Caco-2 (cell line): Measurements from ENCODE around the gene PPL. TPM values are rescaled to one million over a fixed set of nuclear protein-coding genes. Genes with fewer than 3 reads are reported as not detected.
"Not testable (repeated sequence)": the region's sequence is repeated elsewhere in the genome, so short reads cannot be mapped to it uniquely, and the experiment has no call there.

Source experiments
- BruUV-seq: library from RNA; stranded (reverse); fragments of 400-500 nt; replicated peaks from 2 replicates; lab custom pipeline; 2021; lab: Mats Ljungman, UMichigan
- CTCF ChIA-PET: fragments of 300-600 bp; sonication (Branson Sonifier 250); formaldehyde crosslinking; loops from one replicate; lab custom pipeline; 2022; ENCODE audit warnings: antibody characterized with exemption; lab: Charles Lee
- POLR2A ChIA-PET: fragments of 300-600 bp; sonication (Branson Sonifier 250); formaldehyde crosslinking; loops from one replicate; lab custom pipeline; 2022; ENCODE audit warnings: antibody characterized with exemption; lab: Charles Lee
- DNase-seq, 2 experiments: peaks; one replicate each; pipeline versions ENCODE4 v3.0.0 to v3.0.0-alpha.2; 2020 to 2022
- H3K27me3 ChIP-seq: replicated peaks from 2 replicates; pipeline ENCODE4 v1.6.0; 2011; ENCODE audit warnings: low read length; ENCODE audit not compliant: control insufficient read depth, insufficient read depth
- H3K36me3 ChIP-seq: 2 replicates; pipeline ENCODE4 v1.5.1; 2011; ENCODE audit warnings: low read length; ENCODE audit not compliant: control insufficient read depth, insufficient read depth
- H3K4me1 ChIP-seq: fragments of 250-450 bp; sonication (Bioruptor Pico); 2 replicates; pipeline ENCODE4 v1.5.1; 2020; ENCODE audit warnings: mild to moderate bottlenecking
- H3K4me3 ChIP-seq: 2 replicates; pipeline ENCODE4 v1.5.1; 2011; ENCODE audit warnings: low read depth, mild to moderate bottlenecking, control low read depth, low read length
- H3K9me3 ChIP-seq: fragments of 250-450 bp; sonication (Bioruptor Pico); 2 replicates; pipeline ENCODE4 v1.5.1; 2020; ENCODE audit warnings: mild to moderate bottlenecking, moderate library complexity
- H3K27ac Mint-ChIP-seq: one replicate; pipeline ENCODE4 v1.8.0; 2022; ENCODE audit warnings: mixed read lengths; ENCODE audit not compliant: unreplicated experiment
- H3K27me3 Mint-ChIP-seq: one replicate; pipeline ENCODE4 v1.8.0; 2022; ENCODE audit warnings: mixed read lengths; ENCODE audit not compliant: insufficient read depth, unreplicated experiment
- H3K36me3 Mint-ChIP-seq: one replicate; pipeline ENCODE4 v1.8.0; 2022; ENCODE audit warnings: mild to moderate bottlenecking, mixed read lengths; ENCODE audit not compliant: insufficient read depth, unreplicated experiment
- H3K4me1 Mint-ChIP-seq: one replicate; pipeline ENCODE4 v1.8.0; 2022; ENCODE audit warnings: low read depth, mixed read lengths; ENCODE audit not compliant: unreplicated experiment
- H3K4me3 Mint-ChIP-seq: one replicate; pipeline ENCODE4 v1.8.0; 2022; ENCODE audit warnings: mild to moderate bottlenecking, moderate library complexity, mixed read lengths; ENCODE audit not compliant: unreplicated experiment
- H3K9me3 Mint-ChIP-seq: one replicate; pipeline ENCODE4 v1.8.0; 2022; ENCODE audit warnings: mixed read lengths; ENCODE audit not compliant: unreplicated experiment
- CTCF ChIP-seq, 2 experiments: fragments of 200-600 bp in 1 of 2; IDR thresholded peaks; 1 replicate in 1 of 2; 2 replicates in 1 of 2; pipeline versions ENCODE4 v1.5.1 to v1.8.0; 2011 to 2022; ENCODE audit warnings: antibody characterized with exemption in 1 of 2, control low read depth in 1 of 2, inconsistent platforms in 1 of 2, low read depth in 1 of 2, low read length in 1 of 2, mild to moderate bottlenecking in 1 of 2, moderate library complexity in 1 of 2; ENCODE audit not compliant: insufficient read depth in 1 of 2, severe bottlenecking in 1 of 2, unreplicated experiment in 1 of 2
- intact Hi-C: fragments of 100-400 bp; cut with micrococcal nuclease; formaldehyde crosslinking; loops from one replicate; pipeline ENCODE4 v1.10.0; 2022; ENCODE audit not compliant: unreplicated experiment
- total RNA-seq: library from RNA; stranded (reverse); gene quantifications from 2 replicates; pipeline ENCODE4 v1.2.3, GENCODE V29; 2022

The PPL gene
- total RNA-seq, 1 experiment from 2014 or later: 68.1 TPM

DNA sequence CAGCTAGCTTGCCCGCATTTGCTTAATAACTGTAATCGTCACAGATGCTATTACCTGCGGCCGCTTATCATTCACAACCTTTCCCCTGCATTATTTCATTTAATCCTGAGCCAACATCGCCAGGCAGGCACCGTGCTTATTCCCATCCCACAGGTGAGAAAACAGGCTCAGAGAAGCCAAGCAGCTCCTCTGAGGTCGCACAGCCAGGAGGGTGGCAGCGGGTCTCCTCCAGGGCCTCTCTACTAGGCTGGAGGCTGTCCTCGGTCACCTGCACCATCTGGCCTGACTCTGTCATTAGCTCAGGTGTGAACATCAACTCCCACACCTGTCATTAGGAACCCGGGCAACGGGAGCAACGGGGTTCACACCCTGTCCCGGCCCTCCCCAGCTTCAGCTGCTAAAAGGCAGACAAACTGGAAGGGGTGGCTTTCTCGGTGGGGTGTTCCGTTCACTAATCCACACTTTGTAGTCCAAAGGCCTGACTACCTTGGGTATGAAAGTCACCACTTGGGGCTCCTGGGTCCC is 3.0 kb downstream of the PPL start:
- Histone ChIP-seq H3K27me3 (no peaks in the 10 kb centered on the region), H3K36me3 (peaks cover 1% of the 10 kb centered on the region; the same call in 1 of the 2 replicates), H3K4me1 (peaks cover 17% of the 10 kb centered on the region), H3K4me3 (no peak overlapping the region), H3K9me3 (no peaks in the 10 kb centered on the region)
- intact Hi-C loops: no loop called here
- DNase-seq: no peak
- H3K27me3 Mint-ChIP-seq: no peaks in the 10 kb centered on the region
- no peak for TF ChIP-seq CTCF (IDR thresholded peaks at IDR 0.05; ENCODE audit: insufficient read depth in 1 of 2, low read depth in 1 of 2, low read length in 1 of 2, severe bottlenecking in 1 of 2, unreplicated experiment in 1 of 2)
- no peaks in the 10 kb centered on the region for H3K9me3 Mint-ChIP-seq
- H3K36me3 Mint-ChIP-seq: peaks cover 25% of the 10 kb centered on the region
- BruUV-seq: no TSS peak
- no peak overlapping the region for H3K27ac Mint-ChIP-seq
- H3K4me1 Mint-ChIP-seq: no peaks in the 10 kb centered on the region
- ChIA-PET POLR2A (interaction anchor here (0.6 kb wide), 1 partner anchor 187 kb away, joined by 3 read pairs; no protein-coding TSS in a partner anchor), CTCF (no interaction called here)
- no peak overlapping the region for H3K4me3 Mint-ChIP-seq

- POLR2A ChIA-PET: interaction anchor here (0.6 kb wide), 1 partner anchor 186 kb away, joined by 3 read pairs; no protein-coding TSS in a partner anchor
- intact Hi-C loops: no loop called here
- 0 out of 2 replicates have a peak, but pooled peaks cover under 1% of the 10 kb centered on the region for H3K9me3 ChIP-seq
- Mint-ChIP-seq H3K9me3 (no peaks in the 10 kb centered on the region), H3K27ac (no peak overlapping the region), H3K27me3 (no peaks in the 10 kb centered on the region), H3K4me3 (no peak overlapping the region), H3K36me3 (peaks cover 30% of the 10 kb centered on the region), H3K4me1 (no peaks in the 10 kb centered on the region)
- H3K27me3 ChIP-seq: no peaks in the 10 kb centered on the region
- H3K36me3 ChIP-seq: peaks cover 1% of the 10 kb centered on the region; the same call in 1 of the 2 replicates
- CTCF ChIA-PET: no interaction called here
- no peak for DNase-seq
- H3K4me3 ChIP-seq: no peak overlapping the region
- H3K4me1 ChIP-seq: peaks cover 17% of the 10 kb centered on the region
- TF ChIP-seq CTCF (IDR thresholded peaks at IDR 0.05; ENCODE audit: insufficient read depth in 1 of 2, low read depth in 1 of 2, low read length in 1 of 2, severe bottlenecking in 1 of 2, unreplicated experiment in 1 of 2): no peak
- BruUV-seq: no TSS peak
Measured at GRCh38 chr16:4933433-4933832, 3.5 kb downstream of the PPL start.

GRCh38 chr16:4931381-4931780 is 5.6 kb downstream of the PPL start:
- Mint-ChIP-seq H3K9me3 (peaks cover 9% of the 10 kb centered on the region), H3K36me3 (peaks cover 45% of the 10 kb centered on the region), H3K27ac (no peak overlapping the region), H3K4me3 (no peak overlapping the region), H3K27me3 (no peaks in the 10 kb centered on the region), H3K4me1 (no peaks in the 10 kb centered on the region)
- Histone ChIP-seq H3K9me3 (peaks cover 16% of the 10 kb centered on the region; the same call in 1 of the 2 replicates), H3K4me3 (no peak overlapping the region), H3K4me1 (peaks cover 17% of the 10 kb centered on the region), H3K36me3 (peaks cover 3% of the 10 kb centered on the region; the same call in 1 of the 2 replicates), H3K27me3 (no peaks in the 10 kb centered on the region)
- intact Hi-C loops: no loop called here
- DNase-seq: no peak
- ChIA-PET POLR2A (no interaction called here), CTCF (interaction anchor here (1.1 kb wide), 1 partner anchor 50 kb away, joined by 3 read pairs; no protein-coding TSS in a partner anchor)
- no TSS peak for BruUV-seq
- TF ChIP-seq CTCF (IDR thresholded peaks at IDR 0.05; ENCODE audit: insufficient read depth in 1 of 2, low read depth in 1 of 2, low read length in 1 of 2, severe bottlenecking in 1 of 2, unreplicated experiment in 1 of 2): no peak

GRCh38 chr16:4929619-4930018 is 7.3 kb downstream of the PPL start:
- not testable (repeated sequence) for H3K4me3 ChIP-seq

More at GRCh38 chr16:4929619-4930018, 7.3 kb downstream of the PPL start:
- H3K27ac Mint-ChIP-seq, H3K27me3 ChIP-seq, POLR2A ChIA-PET, DNase-seq, H3K4me3 Mint-ChIP-seq, intact Hi-C loops, CTCF ChIA-PET, H3K9me3 Mint-ChIP-seq, H3K36me3 ChIP-seq, H3K27me3 Mint-ChIP-seq, BruUV-seq: not testable (repeated sequence)
- peaks cover 14% of the 10 kb centered on the region for H3K4me1 Mint-ChIP-seq
- Histone ChIP-seq H3K4me1 (peaks cover 19% of the 10 kb centered on the region), H3K9me3 (peaks cover 16% of the 10 kb centered on the region; the same call in 1 of the 2 replicates)
- peaks cover 63% of the 10 kb centered on the region for H3K36me3 Mint-ChIP-seq
